Astrocyte (in vitro differentiated cells and primary cell): Measurements from ENCODE around the gene PCSK4. TPM values are rescaled to one million over a fixed set of nuclear protein-coding genes. Genes with fewer than 3 reads are reported as not detected.

Source experiments
- DNase-seq: peaks from one replicate; pipeline ENCODE4 v3.0.0-alpha.2; 2010; ENCODE audit warnings: low read depth
- FAIRE-seq: peaks from 2 replicates; lab custom pipeline; 2011; peaks lifted over from hg19 to GRCh38; lab: Jason Lieb, UNC
- H2AFZ ChIP-seq: 2 replicates; pipeline ENCODE4 v1.6.0; 2012; ENCODE audit warnings: low read depth, low read length, inconsistent platforms
- H3K27ac ChIP-seq: 2 replicates; pipeline ENCODE4 v1.5.1; 2011; ENCODE audit warnings: low read depth, low read length, inconsistent platforms
- H3K27me3 ChIP-seq: 2 replicates; pipeline ENCODE4 v1.6.0; 2011; ENCODE audit warnings: low read length, inconsistent platforms; ENCODE audit not compliant: insufficient read depth
- H3K36me3 ChIP-seq: 2 replicates; pipeline ENCODE4 v1.5.1; 2011; ENCODE audit warnings: low read length, inconsistent platforms; ENCODE audit not compliant: insufficient read depth
- H3K4me1 ChIP-seq: 2 replicates; pipeline ENCODE4 v1.5.1; 2011; ENCODE audit warnings: low read length, inconsistent platforms; ENCODE audit not compliant: insufficient read depth
- H3K4me2 ChIP-seq: 2 replicates; pipeline ENCODE4 v1.6.0; 2012; ENCODE audit warnings: low read length, inconsistent platforms
- H3K4me3 ChIP-seq: 2 replicates; pipeline ENCODE4 v1.5.1; 2011; ENCODE audit warnings: low read depth, mild to moderate bottlenecking, low read length, inconsistent platforms; ENCODE audit not compliant: insufficient read depth
- H3K79me2 ChIP-seq: 2 replicates; pipeline ENCODE4 v1.6.0; 2012; ENCODE audit warnings: mild to moderate bottlenecking, low read length, inconsistent platforms; ENCODE audit not compliant: insufficient read depth
- H3K9ac ChIP-seq: 2 replicates; pipeline ENCODE4 v1.6.0; 2012; ENCODE audit warnings: mild to moderate bottlenecking, low read length, inconsistent platforms
- H3K9me3 ChIP-seq: 2 replicates; pipeline ENCODE4 v1.5.1; 2012; ENCODE audit warnings: low read depth, mild to moderate bottlenecking, low read length, inconsistent platforms; ENCODE audit not compliant: insufficient read depth
- H4K20me1 ChIP-seq: 2 replicates; pipeline ENCODE4 v1.6.0; 2012; ENCODE audit warnings: low read length, inconsistent platforms; ENCODE audit not compliant: insufficient read depth
- H3K27ac Mint-ChIP-seq: one replicate; pipeline ENCODE4 v1.8.0; 2021; ENCODE audit warnings: mild to moderate bottlenecking, mixed read lengths; ENCODE audit not compliant: unreplicated experiment
- H3K27me3 Mint-ChIP-seq: one replicate; pipeline ENCODE4 v1.8.0; 2021; ENCODE audit warnings: low read depth, mixed read lengths; ENCODE audit not compliant: unreplicated experiment
- H3K36me3 Mint-ChIP-seq: one replicate; pipeline ENCODE4 v1.8.0; 2021; ENCODE audit warnings: low read depth, mixed read lengths; ENCODE audit not compliant: unreplicated experiment
- H3K4me1 Mint-ChIP-seq: one replicate; pipeline ENCODE4 v1.8.0; 2021; ENCODE audit warnings: low read depth, mixed read lengths; ENCODE audit not compliant: unreplicated experiment
- H3K4me3 Mint-ChIP-seq: one replicate; pipeline ENCODE4 v1.8.0; 2021; ENCODE audit warnings: mild to moderate bottlenecking, moderate library complexity, mixed read lengths; ENCODE audit not compliant: unreplicated experiment
- H3K9me3 Mint-ChIP-seq: one replicate; pipeline ENCODE4 v1.8.0; 2021; ENCODE audit warnings: mild to moderate bottlenecking, mixed read lengths; ENCODE audit not compliant: unreplicated experiment
- CTCF ChIP-seq: IDR thresholded peaks from 2 replicates; pipeline ENCODE4 v1.5.1; 2011; ENCODE audit warnings: low read depth, mild to moderate bottlenecking, inconsistent platforms, low read length, moderate library complexity; ENCODE audit not compliant: insufficient read depth
- EZH2 ChIP-seq: IDR thresholded peaks from 2 replicates; pipeline ENCODE4 v1.6.1; 2012; ENCODE audit warnings: mild to moderate bottlenecking, low read length, inconsistent platforms; ENCODE audit not compliant: insufficient read depth
- total RNA-seq: library from RNA; stranded (reverse); gene quantifications from 2 replicates; pipeline ENCODE4 v1.2.1, GENCODE V29; 2021

PCSK4 gene
- total RNA-seq, 1 donor from 2014 or later, result 2.7 TPM

- Mint-ChIP-seq H3K27me3 (peaks cover 45% of the 10 kb centered on the region), H3K27ac (no peak overlapping the region), H3K9me3 (peaks cover 4% of the 10 kb centered on the region), H3K4me3 (no peak overlapping the region), H3K36me3 (peaks cover 1% of the 10 kb centered on the region), H3K4me1 (no peaks in the 10 kb centered on the region)
- H4K20me1 ChIP-seq, result peaks cover 7% of the 10 kb centered on the region
- H3K27ac ChIP-seq, result no peak overlapping the region
- H3K9me3 ChIP-seq, result peaks cover 3% of the 10 kb centered on the region
- DNase-seq (no peak), FAIRE-seq (no peak)
- no peak overlapping the region for H2AFZ ChIP-seq
- H3K9ac ChIP-seq, result no peak overlapping the region
- TF ChIP-seq EZH2 (no peak), CTCF (no peak)
- H3K4me2 ChIP-seq, result no peak overlapping the region
- no peaks in the 10 kb centered on the region for H3K79me2 ChIP-seq
- H3K4me1 ChIP-seq, result no peaks in the 10 kb centered on the region
- no peak overlapping the region for H3K4me3 ChIP-seq
- H3K36me3 ChIP-seq, result no peaks in the 10 kb centered on the region
- H3K27me3 ChIP-seq, result peaks cover 27% of the 10 kb centered on the region
Observed at GRCh38 chr19:1524972-1525325, 34.8 kb upstream of the PCSK4 start.

GRCh38 chr19:1524287-1524971, 34.3 kb upstream of the PCSK4 start:
- no peaks in the 10 kb centered on the region for H3K36me3 ChIP-seq
- no peak overlapping the region for H3K9ac ChIP-seq
- H3K9me3 Mint-ChIP-seq, result peaks cover 4% of the 10 kb centered on the region
- no peaks in the 10 kb centered on the region for H3K36me3 Mint-ChIP-seq
- no peak overlapping the region for H2AFZ ChIP-seq
- peaks cover 7% of the 10 kb centered on the region for H4K20me1 ChIP-seq
- FAIRE-seq (no peak), DNase-seq (no peak)
- no peaks in the 10 kb centered on the region for H3K4me1 ChIP-seq
- H3K9me3 ChIP-seq, result peaks cover 3% of the 10 kb centered on the region
- H3K4me3 ChIP-seq, result no peak overlapping the region
- no peaks in the 10 kb centered on the region for H3K4me1 Mint-ChIP-seq
- peak; percentile 84 for TF ChIP-seq EZH2
- no peak for TF ChIP-seq CTCF
- H3K4me2 ChIP-seq, result peak overlapping the region; percentile 50
- no peak overlapping the region for H3K27ac ChIP-seq
- no peak overlapping the region for H3K27ac Mint-ChIP-seq
- peaks cover 27% of the 10 kb centered on the region for H3K27me3 ChIP-seq
- peaks cover 45% of the 10 kb centered on the region for H3K27me3 Mint-ChIP-seq
- no peaks in the 10 kb centered on the region for H3K79me2 ChIP-seq
- H3K4me3 Mint-ChIP-seq, result peak overlapping the region; percentile 76
